Activated T-helper 17 cell treated with anti-CD3 and anti-CD28 coated beads, Interleukin-2, amount 50 U/mL, for 72 hours (primary cell): ENCODE results near the gene MYH7B. TPM values are rescaled to one million over a fixed set of nuclear protein-coding genes. Genes with fewer than 3 reads are reported as not detected.

Source experiments
- ATAC-seq: fragments of 150-1000 bp; cut with Tn5 transposase; replicated peaks from 2 replicates; pipeline ENCODE4 v1.10.0; 2021; ENCODE audit warnings: mild to moderate bottlenecking, moderate library complexity
- H3K27ac Mint-ChIP-seq: one replicate; pipeline ENCODE4 v1.8.0; 2022; ENCODE audit warnings: mixed read lengths
- H3K27me3 Mint-ChIP-seq: one replicate; pipeline ENCODE4 v1.8.0; 2022; ENCODE audit warnings: mixed read lengths
- H3K36me3 Mint-ChIP-seq: one replicate; pipeline ENCODE4 v1.8.0; 2022; ENCODE audit warnings: low read depth, mild to moderate bottlenecking, mixed read lengths
- H3K4me1 Mint-ChIP-seq: one replicate; pipeline ENCODE4 v1.8.0; 2022; ENCODE audit warnings: mixed read lengths
- H3K4me3 Mint-ChIP-seq: one replicate; pipeline ENCODE4 v1.8.0; 2022; ENCODE audit warnings: mild to moderate bottlenecking, mixed read lengths
- H3K9me3 Mint-ChIP-seq: one replicate; pipeline ENCODE4 v1.8.0; 2022; ENCODE audit warnings: mixed read lengths
- total RNA-seq, 2 donors: library from RNA; stranded (reverse); gene quantifications; one replicate each; pipeline ENCODE4 v1.2.3, GENCODE V29; 2022

Gene MYH7B
- total RNA-seq, 2 donors from 2014 or later: 0.24 to 0.29 TPM

GRCh38 chr20:34953960-34954359, 1.7 kb upstream of the MYH7B start:
- Mint-ChIP-seq H3K27ac (no peak overlapping the region), H3K27me3 (no peaks in the 10 kb centered on the region), H3K4me3 (peak overlapping the region; percentile 99), H3K9me3 (no peaks in the 10 kb centered on the region), H3K4me1 (peaks cover 13% of the 10 kb centered on the region), H3K36me3 (peaks cover 27% of the 10 kb centered on the region)
- ATAC-seq: no peak

GRCh38 chr20:34954904-34955230, 801 bp upstream of the MYH7B start:
- H3K4me1 Mint-ChIP-seq: peaks cover 13% of the 10 kb centered on the region

GRCh38 chr20:34956041-34956458, 382 bp downstream of the MYH7B start:
- no peaks in the 10 kb centered on the region for H3K9me3 Mint-ChIP-seq
- peaks cover 17% of the 10 kb centered on the region for H3K4me1 Mint-ChIP-seq
- H3K27ac Mint-ChIP-seq: peak overlapping the region; percentile 99
- H3K27me3 Mint-ChIP-seq: no peaks in the 10 kb centered on the region
- no peak for ATAC-seq
- H3K36me3 Mint-ChIP-seq: peaks cover 11% of the 10 kb centered on the region
- peak overlapping the region; percentile 99 for H3K4me3 Mint-ChIP-seq

More at GRCh38 chr20:34954904-34955230, 801 bp upstream of the MYH7B start:
- Mint-ChIP-seq H3K4me3 (peak overlapping the region; percentile 99), H3K9me3 (no peaks in the 10 kb centered on the region), H3K36me3 (peaks cover 18% of the 10 kb centered on the region), H3K27me3 (no peaks in the 10 kb centered on the region), H3K27ac (peak overlapping the region; percentile 99)
- no peak for ATAC-seq

- peak overlapping the region; percentile 99 for H3K4me3 Mint-ChIP-seq
- H3K27ac Mint-ChIP-seq: peak overlapping the region; percentile 99
- H3K36me3 Mint-ChIP-seq: peaks cover 11% of the 10 kb centered on the region
- H3K4me1 Mint-ChIP-seq: peaks cover 17% of the 10 kb centered on the region
- H3K9me3 Mint-ChIP-seq: no peaks in the 10 kb centered on the region
- no peaks in the 10 kb centered on the region for H3K27me3 Mint-ChIP-seq
- ATAC-seq: no peak
Observed at GRCh38 chr20:34956751-34957472, 1.2 kb downstream of the MYH7B start.

- no peak for ATAC-seq
- Mint-ChIP-seq H3K9me3 (no peaks in the 10 kb centered on the region), H3K27me3 (no peaks in the 10 kb centered on the region), H3K4me3 (no peak overlapping the region), H3K4me1 (peaks cover 4% of the 10 kb centered on the region), H3K36me3 (no peaks in the 10 kb centered on the region), H3K27ac (no peak overlapping the region)
Observed at GRCh38 chr20:34964486-34964885, 8.8 kb downstream of the MYH7B start.

- no peaks in the 10 kb centered on the region for H3K9me3 Mint-ChIP-seq
- H3K27me3 Mint-ChIP-seq: no peaks in the 10 kb centered on the region
- no peak for ATAC-seq
- no peak overlapping the region for H3K27ac Mint-ChIP-seq
- peaks cover 4% of the 10 kb centered on the region for H3K4me1 Mint-ChIP-seq
- no peaks in the 10 kb centered on the region for H3K36me3 Mint-ChIP-seq
- no peak overlapping the region for H3K4me3 Mint-ChIP-seq
Observed at GRCh38 chr20:34965051-34965450, 9.4 kb downstream of the MYH7B start.

- Mint-ChIP-seq H3K4me1 (no peaks in the 10 kb centered on the region), H3K9me3 (no peaks in the 10 kb centered on the region), H3K27ac (no peak overlapping the region), H3K36me3 (no peaks in the 10 kb centered on the region), H3K4me3 (no peak overlapping the region), H3K27me3 (no peaks in the 10 kb centered on the region)
- ATAC-seq: no peak
Observed at GRCh38 chr20:34967421-34967820, 11.8 kb downstream of the MYH7B start.

- Mint-ChIP-seq H3K27ac (no peak overlapping the region), H3K9me3 (no peaks in the 10 kb centered on the region), H3K27me3 (no peaks in the 10 kb centered on the region), H3K4me3 (no peak overlapping the region), H3K4me1 (no peaks in the 10 kb centered on the region), H3K36me3 (no peaks in the 10 kb centered on the region)
- ATAC-seq: no peak
Observed at GRCh38 chr20:34968042-34968775, 12.5 kb downstream of the MYH7B start.

- ATAC-seq: no peak
- H3K4me1 Mint-ChIP-seq: no peaks in the 10 kb centered on the region
- H3K4me3 Mint-ChIP-seq: no peak overlapping the region
- no peak overlapping the region for H3K27ac Mint-ChIP-seq
- H3K27me3 Mint-ChIP-seq: no peaks in the 10 kb centered on the region
- H3K9me3 Mint-ChIP-seq: no peaks in the 10 kb centered on the region
- H3K36me3 Mint-ChIP-seq: no peaks in the 10 kb centered on the region
Observed at GRCh38 chr20:34970193-34970840, 14.6 kb downstream of the MYH7B start.

GRCh38 chr20:34970846-34971560, 15.3 kb downstream of the MYH7B start:
- ATAC-seq: no peak
- Mint-ChIP-seq H3K36me3 (no peaks in the 10 kb centered on the region), H3K27ac (no peak overlapping the region), H3K9me3 (no peaks in the 10 kb centered on the region), H3K4me1 (no peaks in the 10 kb centered on the region), H3K27me3 (no peaks in the 10 kb centered on the region), H3K4me3 (no peak overlapping the region)

GRCh38 chr20:34971561-34972235, 16.0 kb downstream of the MYH7B start:
- Mint-ChIP-seq H3K4me1 (no peaks in the 10 kb centered on the region), H3K9me3 (no peaks in the 10 kb centered on the region)
- no peak for ATAC-seq

GRCh38 chr20:34974246-34974645, 18.6 kb downstream of the MYH7B start:
- no peak for ATAC-seq
- Mint-ChIP-seq H3K4me3 (no peak overlapping the region), H3K27me3 (peaks cover 9% of the 10 kb centered on the region), H3K9me3 (no peaks in the 10 kb centered on the region), H3K36me3 (no peaks in the 10 kb centered on the region), H3K4me1 (no peaks in the 10 kb centered on the region), H3K27ac (no peak overlapping the region)

More at GRCh38 chr20:34971561-34972235, 16.0 kb downstream of the MYH7B start:
- Mint-ChIP-seq H3K27me3 (no peaks in the 10 kb centered on the region), H3K27ac (peak overlapping the region; percentile 24), H3K36me3 (no peaks in the 10 kb centered on the region), H3K4me3 (no peak overlapping the region)

GRCh38 chr20:34976286-34976685, 20.6 kb downstream of the MYH7B start:
- H3K9me3 Mint-ChIP-seq: no peaks in the 10 kb centered on the region
- H3K27me3 Mint-ChIP-seq: peaks cover 11% of the 10 kb centered on the region
- no peak for ATAC-seq
- no peaks in the 10 kb centered on the region for H3K36me3 Mint-ChIP-seq
- H3K27ac Mint-ChIP-seq: no peak overlapping the region
- H3K4me3 Mint-ChIP-seq: no peak overlapping the region
- no peaks in the 10 kb centered on the region for H3K4me1 Mint-ChIP-seq
